Measurements from ENCODE around the gene MAP3K15.

Gene MAP3K15

DNA sequence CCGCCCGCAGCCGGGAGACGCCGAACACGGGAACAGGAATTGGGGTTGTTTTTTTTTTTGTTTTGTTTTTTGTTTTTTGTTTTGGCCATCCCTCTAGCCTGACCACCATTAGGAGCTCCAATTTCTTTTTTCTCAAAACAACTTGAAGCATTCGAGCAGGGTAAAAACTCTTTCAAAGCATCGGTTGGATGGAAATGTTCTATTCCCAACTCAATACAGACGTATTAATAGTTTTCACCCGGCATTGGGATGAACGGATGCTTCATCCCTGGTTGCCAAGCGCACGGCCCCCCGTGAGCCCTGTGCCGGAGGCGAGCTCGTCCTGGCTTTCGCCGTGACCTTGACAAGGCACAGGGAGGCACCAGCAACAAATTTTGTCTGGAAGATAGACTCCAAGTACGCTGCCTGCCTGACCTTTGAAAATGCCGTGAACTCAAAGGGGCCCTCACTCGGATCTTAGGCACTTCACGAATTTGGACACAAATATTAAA is 352 bp upstream of the MAP3K15 start:
- Histone ChIP-seq H3K4me2 (ENCODE audit: low read length) (peak overlapping the region; percentile 54), H3K4me3 (ENCODE audit: low read depth, low read length, poor library complexity, severe bottlenecking) (peak overlapping the region; percentile 45)

DNA sequence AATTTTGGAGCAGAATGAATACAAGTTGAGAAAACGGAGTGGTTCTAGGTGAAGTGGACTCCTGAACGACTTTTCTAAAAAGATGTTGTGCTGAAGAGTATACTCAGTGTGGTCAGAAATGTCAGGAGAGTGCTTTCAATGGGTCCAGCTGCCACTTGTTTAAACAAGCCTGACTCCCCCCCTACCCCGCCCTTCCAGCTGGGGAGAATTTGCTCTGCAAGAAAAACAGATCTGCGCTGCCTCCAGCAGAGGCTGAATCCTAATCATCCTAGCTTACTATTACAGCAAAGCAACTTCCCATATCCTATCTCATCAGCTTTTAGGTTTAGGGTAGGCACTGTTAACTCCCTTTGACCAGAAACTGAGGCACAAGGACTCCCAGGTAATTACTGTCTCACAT is 1.9 kb downstream of the MAP3K15 start:
- no peaks in the 10 kb centered on the region for H3K79me2 ChIP-seq (ENCODE audit: insufficient read depth, low read length)
- no peaks in the 10 kb centered on the region for H3K9me2 ChIP-seq (ENCODE audit: low read depth, low read length)
- TF ChIP-seq, protein P1, sequence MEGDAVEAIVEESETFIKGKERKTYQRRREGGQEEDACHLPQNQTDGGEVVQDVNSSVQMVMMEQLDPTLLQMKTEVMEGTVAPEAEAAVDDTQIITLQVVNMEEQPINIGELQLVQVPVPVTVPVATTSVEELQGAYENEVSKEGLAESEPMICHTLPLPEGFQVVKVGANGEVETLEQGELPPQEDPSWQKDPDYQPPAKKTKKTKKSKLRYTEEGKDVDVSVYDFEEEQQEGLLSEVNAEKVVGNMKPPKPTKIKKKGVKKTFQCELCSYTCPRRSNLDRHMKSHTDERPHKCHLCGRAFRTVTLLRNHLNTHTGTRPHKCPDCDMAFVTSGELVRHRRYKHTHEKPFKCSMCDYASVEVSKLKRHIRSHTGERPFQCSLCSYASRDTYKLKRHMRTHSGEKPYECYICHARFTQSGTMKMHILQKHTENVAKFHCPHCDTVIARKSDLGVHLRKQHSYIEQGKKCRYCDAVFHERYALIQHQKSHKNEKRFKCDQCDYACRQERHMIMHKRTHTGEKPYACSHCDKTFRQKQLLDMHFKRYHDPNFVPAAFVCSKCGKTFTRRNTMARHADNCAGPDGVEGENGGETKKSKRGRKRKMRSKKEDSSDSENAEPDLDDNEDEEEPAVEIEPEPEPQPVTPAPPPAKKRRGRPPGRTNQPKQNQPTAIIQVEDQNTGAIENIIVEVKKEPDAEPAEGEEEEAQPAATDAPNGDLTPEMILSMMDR (IDR thresholded peaks at IDR 0.05; ENCODE audit: low read length): no peak
- TF ChIP-seq EZH2 (IDR thresholded peaks at IDR 0.05; ENCODE audit: borderline replicate concordance, low read length): no peak
- no peaks in the 10 kb centered on the region for H3K9me3 ChIP-seq (ENCODE audit: low read length)
- H3K36me3 ChIP-seq (ENCODE audit: insufficient read depth, low read length): no peaks in the 10 kb centered on the region
- no peak overlapping the region for H3K4me3 ChIP-seq (ENCODE audit: low read depth, low read length, poor library complexity, severe bottlenecking)
- H3K4me1 ChIP-seq (ENCODE audit: insufficient read depth, low read length, severe bottlenecking): no peaks in the 10 kb centered on the region
- no peaks in the 10 kb centered on the region for H3K27me3 ChIP-seq (ENCODE audit: insufficient read depth, low read length)
- no peak overlapping the region for H3K27ac ChIP-seq (ENCODE audit: low read depth, low read length, poor library complexity, severe bottlenecking)
- H3K4me2 ChIP-seq (ENCODE audit: low read length): no peak overlapping the region
- no peaks in the 10 kb centered on the region for H4K20me1 ChIP-seq (ENCODE audit: insufficient read depth, low read length)
- no peak overlapping the region for H3K9ac ChIP-seq (ENCODE audit: low read length)
- H3F3A ChIP-seq (ENCODE audit: insufficient read depth, low read length): no peaks in the 10 kb centered on the region
- H2AFZ ChIP-seq (ENCODE audit: low read length): no peak overlapping the region

More for the DNA sequence above, 352 bp upstream of the MAP3K15 start:
- H3K9ac ChIP-seq (ENCODE audit: low read length): no peak overlapping the region
- H3K9me3 ChIP-seq (ENCODE audit: low read length): no peaks in the 10 kb centered on the region
- no peak overlapping the region for H2AFZ ChIP-seq (ENCODE audit: low read length)
- H3K4me1 ChIP-seq (ENCODE audit: insufficient read depth, low read length, severe bottlenecking): no peaks in the 10 kb centered on the region
- TF ChIP-seq EZH2 (IDR thresholded peaks at IDR 0.05; ENCODE audit: borderline replicate concordance, low read length): no peak
- TF ChIP-seq, protein P1 (IDR thresholded peaks at IDR 0.05; ENCODE audit: low read length): 0 out of 2 replicates have a peak, but pooled peaks have one; percentile 9
- H3K27me3 ChIP-seq (ENCODE audit: insufficient read depth, low read length): no peaks in the 10 kb centered on the region
- H3K36me3 ChIP-seq (ENCODE audit: insufficient read depth, low read length): no peaks in the 10 kb centered on the region
- no peaks in the 10 kb centered on the region for H4K20me1 ChIP-seq (ENCODE audit: insufficient read depth, low read length)
- H3F3A ChIP-seq (ENCODE audit: insufficient read depth, low read length): no peaks in the 10 kb centered on the region
- H3K27ac ChIP-seq (ENCODE audit: low read depth, low read length, poor library complexity, severe bottlenecking): no peak overlapping the region
- H3K79me2 ChIP-seq (ENCODE audit: insufficient read depth, low read length): no peaks in the 10 kb centered on the region
- no peaks in the 10 kb centered on the region for H3K9me2 ChIP-seq (ENCODE audit: low read depth, low read length)

DNA sequence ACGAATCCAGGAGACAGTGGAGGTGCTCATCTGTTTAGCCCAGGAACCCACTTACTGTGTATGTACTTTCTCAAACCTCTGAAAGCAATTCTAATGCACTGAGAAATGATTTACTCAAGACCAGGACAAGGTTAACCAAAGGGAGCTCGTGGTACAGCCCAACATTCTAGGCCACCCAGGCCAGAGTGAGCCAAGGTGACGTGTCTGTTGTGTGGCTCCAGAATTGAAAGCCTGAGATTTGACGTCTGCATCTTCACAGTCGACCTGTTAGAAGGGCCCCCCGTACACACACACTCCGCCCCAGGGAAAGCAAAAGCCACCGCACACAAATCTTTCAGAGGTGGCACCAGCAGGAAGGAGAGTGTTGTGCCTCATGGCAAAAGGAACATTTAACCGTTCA is 2.3 kb downstream of the MAP3K15 start:
- H3K27ac ChIP-seq (ENCODE audit: low read depth, low read length, poor library complexity, severe bottlenecking): no peak overlapping the region
- no peak overlapping the region for H3K4me2 ChIP-seq (ENCODE audit: low read length)
- no peaks in the 10 kb centered on the region for H3F3A ChIP-seq (ENCODE audit: insufficient read depth, low read length)
- TF ChIP-seq, protein P1 (IDR thresholded peaks at IDR 0.05; ENCODE audit: low read length): no peak
- no peak for TF ChIP-seq EZH2 (IDR thresholded peaks at IDR 0.05; ENCODE audit: borderline replicate concordance, low read length)
- no peak overlapping the region for H3K4me3 ChIP-seq (ENCODE audit: low read depth, low read length, poor library complexity, severe bottlenecking)
- no peak overlapping the region for H3K9ac ChIP-seq (ENCODE audit: low read length)
- H3K9me2 ChIP-seq (ENCODE audit: low read depth, low read length): no peaks in the 10 kb centered on the region
- H3K36me3 ChIP-seq (ENCODE audit: insufficient read depth, low read length): no peaks in the 10 kb centered on the region
- no peaks in the 10 kb centered on the region for H3K27me3 ChIP-seq (ENCODE audit: insufficient read depth, low read length)
- H2AFZ ChIP-seq (ENCODE audit: low read length): no peak overlapping the region
- no peaks in the 10 kb centered on the region for H3K79me2 ChIP-seq (ENCODE audit: insufficient read depth, low read length)
- H4K20me1 ChIP-seq (ENCODE audit: insufficient read depth, low read length): no peaks in the 10 kb centered on the region
- H3K4me1 ChIP-seq (ENCODE audit: insufficient read depth, low read length, severe bottlenecking): no peaks in the 10 kb centered on the region
- H3K9me3 ChIP-seq (ENCODE audit: low read length): no peaks in the 10 kb centered on the region

Data from OCI-LY1 (cell line).